GM18517 (cell line): ENCODE data around the gene VCP.

Experiments used
- ATAC-seq: cut with Tn5 transposase; IDR thresholded peaks from one replicate; pipeline ENCODE4 v1.9.1; 2021; ENCODE audit warnings: mild to moderate bottlenecking, moderate library complexity; ENCODE audit not compliant: unreplicated experiment

Gene VCP

GRCh38 chr9:35072461-35073278 is at the start of gene VCP:
Gene VCP (minus strand): TSS chr9:35072625. CDS start chr9:35072353, 272 bp downstream.
- peak; percentile 89 for ATAC-seq

- peak; percentile 53 for ATAC-seq
Measured at GRCh38 chr9:35116898-35117551, 44.6 kb upstream of the VCP start.

- ATAC-seq, result peak; percentile 6
Measured at GRCh38 chr9:35116539-35116897, 44.1 kb upstream of the VCP start.

GRCh38 chr9:35115680-35116538 is 43.5 kb upstream of the VCP start, which contains the start of gene ATOSB:
Gene ATOSB (minus strand): TSS chr9:35115862. CDS start chr9:35108274, 7,588 bp downstream.
- ATAC-seq, result peak; percentile 45

GRCh38 chr9:35114840-35115628 is 42.6 kb upstream of the VCP start:
- ATAC-seq, result no peak

GRCh38 chr9:35114113-35114839 is 41.9 kb upstream of the VCP start:
- no peak for ATAC-seq

GRCh38 chr9:35112257-35113020 is 40.0 kb upstream of the VCP start:
- ATAC-seq, result no peak

- peak; percentile 76 for ATAC-seq
Measured at GRCh38 chr9:35111001-35111933, 38.8 kb upstream of the VCP start.

GRCh38 chr9:35110327-35110761 is 37.9 kb upstream of the VCP start:
- ATAC-seq, result no peak

GRCh38 chr9:35108946-35109575 is 36.6 kb upstream of the VCP start:
- ATAC-seq, result no peak

- no peak for ATAC-seq
Measured at GRCh38 chr9:35108461-35108860, 36.0 kb upstream of the VCP start.

GRCh38 chr9:35107297-35108290 is 35.2 kb upstream of the VCP start:
- ATAC-seq, result no peak

GRCh38 chr9:35106343-35106730 is 33.9 kb upstream of the VCP start:
- ATAC-seq, result no peak

- ATAC-seq, result no peak
Measured at GRCh38 chr9:35105571-35106342, 33.3 kb upstream of the VCP start.

- no peak for ATAC-seq
Measured at GRCh38 chr9:35105126-35105525, 32.7 kb upstream of the VCP start.

GRCh38 chr9:35104586-35104985 is 32.2 kb upstream of the VCP start:
- no peak for ATAC-seq
